Measurements from ENCODE around the gene C2CD3.

Gene C2CD3

DNA sequence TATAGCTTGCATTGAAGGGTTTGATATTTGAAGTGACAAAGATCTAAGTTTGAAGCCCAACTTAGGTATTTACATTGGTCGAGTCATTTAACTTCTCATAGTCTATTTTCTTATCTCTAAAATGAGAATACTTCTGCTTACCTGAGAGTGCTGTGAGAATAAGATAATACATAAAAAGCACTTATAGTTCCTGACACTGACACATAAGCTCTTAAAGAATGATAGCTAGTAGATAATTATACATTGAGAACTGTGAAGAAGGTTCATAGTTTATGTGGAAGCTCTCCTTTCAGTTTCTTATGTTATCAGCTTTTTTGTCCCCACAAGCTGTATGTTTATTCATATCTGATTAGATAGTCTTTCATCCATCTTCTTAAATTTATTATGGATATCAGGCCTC, 5.1 kb upstream of the C2CD3 start:
- H3K36me3 ChIP-seq = no peaks in the 10 kb centered on the region
- no peaks in the 10 kb centered on the region for H3K27me3 ChIP-seq
- intact Hi-C loops (cut with DNase I; ENCODE audit: low total_unique reads) = loop anchor here (10.0 kb wide), 1 partner anchor 211 kb away; no protein-coding TSS in a partner anchor
- TF ChIP-seq, protein P1, sequence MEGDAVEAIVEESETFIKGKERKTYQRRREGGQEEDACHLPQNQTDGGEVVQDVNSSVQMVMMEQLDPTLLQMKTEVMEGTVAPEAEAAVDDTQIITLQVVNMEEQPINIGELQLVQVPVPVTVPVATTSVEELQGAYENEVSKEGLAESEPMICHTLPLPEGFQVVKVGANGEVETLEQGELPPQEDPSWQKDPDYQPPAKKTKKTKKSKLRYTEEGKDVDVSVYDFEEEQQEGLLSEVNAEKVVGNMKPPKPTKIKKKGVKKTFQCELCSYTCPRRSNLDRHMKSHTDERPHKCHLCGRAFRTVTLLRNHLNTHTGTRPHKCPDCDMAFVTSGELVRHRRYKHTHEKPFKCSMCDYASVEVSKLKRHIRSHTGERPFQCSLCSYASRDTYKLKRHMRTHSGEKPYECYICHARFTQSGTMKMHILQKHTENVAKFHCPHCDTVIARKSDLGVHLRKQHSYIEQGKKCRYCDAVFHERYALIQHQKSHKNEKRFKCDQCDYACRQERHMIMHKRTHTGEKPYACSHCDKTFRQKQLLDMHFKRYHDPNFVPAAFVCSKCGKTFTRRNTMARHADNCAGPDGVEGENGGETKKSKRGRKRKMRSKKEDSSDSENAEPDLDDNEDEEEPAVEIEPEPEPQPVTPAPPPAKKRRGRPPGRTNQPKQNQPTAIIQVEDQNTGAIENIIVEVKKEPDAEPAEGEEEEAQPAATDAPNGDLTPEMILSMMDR (IDR thresholded peaks at IDR 0.05) = no peak
- no peak for DNase-seq
- no peaks in the 10 kb centered on the region for H3K9me3 ChIP-seq
- H3K4me1 ChIP-seq = peaks cover 0 to 45% (median 9%) of the 10 kb centered on the region in 4 donors
- H3K4me3 ChIP-seq = no peak overlapping the region
- no peak overlapping the region for H3K27ac ChIP-seq

DNA sequence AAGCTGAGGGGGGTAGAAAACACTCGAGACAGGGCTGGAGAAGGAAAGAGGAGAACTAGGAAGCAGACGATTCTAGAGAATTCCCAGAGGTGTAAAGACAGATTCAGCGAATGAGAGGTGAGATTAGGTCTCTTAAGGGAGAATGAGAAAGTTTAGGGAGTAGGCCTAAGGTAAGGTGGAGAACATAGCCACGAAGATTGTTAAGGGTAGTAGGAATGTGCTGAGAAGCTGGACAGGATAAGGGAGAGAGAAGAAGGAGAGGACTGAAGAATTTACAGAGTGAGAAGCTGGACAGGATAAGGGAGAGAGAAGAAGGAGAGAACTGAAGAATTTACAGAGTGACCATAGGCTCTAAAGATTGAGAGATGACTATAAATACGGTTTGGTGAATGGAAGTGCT, 1.2 kb upstream of the C2CD3 start:
- Histone ChIP-seq H3K36me3 (peaks cover 0 to 10% (median 0%) of the 10 kb centered on the region in 3 donors), H3K9me3 (no peaks in the 10 kb centered on the region), H3K27ac (peak overlapping the region; percentile 90 to 96), H3K4me3 (peak overlapping the region; percentile 85 to 91), H3K4me1 (peaks cover 0 to 43% (median 16%) of the 10 kb centered on the region in 4 donors), H3K27me3 (no peaks in the 10 kb centered on the region)
- DNase-seq = no peak
- TF ChIP-seq, protein P1 (IDR thresholded peaks at IDR 0.05) = no peak
- intact Hi-C loops (cut with DNase I; ENCODE audit: low total_unique reads) = loop anchor here (10.0 kb wide), 1 partner anchor 207 kb away; no protein-coding TSS in a partner anchor

DNA sequence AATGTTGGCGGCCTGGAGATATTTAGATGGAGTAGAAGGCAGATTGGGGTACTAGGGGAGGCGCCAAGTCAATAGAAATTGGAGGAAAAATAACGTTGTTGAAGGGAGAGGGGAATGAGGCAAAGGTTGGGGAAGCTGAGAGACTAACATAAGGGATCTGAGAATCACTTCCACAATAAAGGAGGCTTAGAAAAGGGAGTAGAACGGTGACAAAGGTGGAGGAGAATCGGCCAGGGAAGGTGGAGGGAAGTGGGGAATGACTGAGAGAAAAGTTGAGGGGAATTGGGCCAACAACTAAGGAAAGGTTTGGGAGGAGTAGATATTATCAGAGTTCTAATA, 797 bp upstream of the C2CD3 start:
- TF ChIP-seq, protein P1 (IDR thresholded peaks at IDR 0.05) = no peak
- peaks cover 0 to 43% (median 16%) of the 10 kb centered on the region in 4 donors for H3K4me1 ChIP-seq
- H3K9me3 ChIP-seq = no peaks in the 10 kb centered on the region
- H3K27me3 ChIP-seq = no peaks in the 10 kb centered on the region
- no peak for DNase-seq
- H3K4me3 ChIP-seq = peak overlapping the region; percentile 85 to 91
- peaks cover 0 to 14% (median 0%) of the 10 kb centered on the region in 3 donors for H3K36me3 ChIP-seq
- H3K27ac ChIP-seq = peak overlapping the region; percentile 90 to 96
- intact Hi-C loops (cut with DNase I; ENCODE audit: low total_unique reads) = loop anchor here (10.0 kb wide), 1 partner anchor 207 kb away; no protein-coding TSS in a partner anchor

DNA sequence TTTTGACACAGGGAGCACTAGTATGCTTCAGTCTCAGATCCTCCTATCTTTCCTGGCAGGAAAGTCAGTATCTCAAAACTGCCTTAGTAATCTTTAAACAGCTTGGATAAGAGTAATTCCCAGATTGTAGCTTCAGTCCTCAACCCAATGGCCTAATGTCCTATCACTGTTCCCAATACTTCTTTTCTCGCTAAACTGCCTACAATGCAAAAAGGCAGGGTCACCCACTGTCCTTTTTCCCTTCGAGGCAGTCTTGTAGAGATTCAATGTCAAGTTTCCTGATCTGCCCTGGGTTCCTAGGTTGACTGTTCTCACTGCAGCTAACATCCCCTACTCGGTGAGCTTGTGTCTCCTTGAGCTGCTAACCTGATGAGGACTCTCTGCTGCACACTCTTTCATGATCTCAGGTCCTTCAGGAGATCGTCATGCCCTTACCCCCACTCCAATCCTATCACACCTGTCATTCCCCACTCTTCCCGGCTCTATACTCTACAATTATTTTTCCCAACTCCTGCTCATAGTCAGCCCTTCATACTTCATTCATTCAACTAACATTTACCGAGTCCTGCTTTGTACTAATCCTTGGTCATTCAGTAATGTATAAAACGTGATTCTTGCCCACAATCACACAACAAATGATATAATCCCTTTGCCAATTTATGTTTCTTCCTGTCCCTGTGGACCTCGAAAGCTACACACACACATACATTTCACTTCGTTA, 904 bp downstream of the C2CD3 start:
- Histone ChIP-seq H3K36me3 (peaks cover 2 to 29% (median 4%) of the 10 kb centered on the region in 3 donors), H3K4me1 (peaks cover 0 to 43% (median 16%) of the 10 kb centered on the region in 4 donors), H3K27ac (peak overlapping the region; percentile 90 to 96), H3K27me3 (no peaks in the 10 kb centered on the region), H3K9me3 (no peaks in the 10 kb centered on the region), H3K4me3 (peak overlapping the region; percentile 85 to 91)
- intact Hi-C loops (cut with DNase I; ENCODE audit: low total_unique reads) = loop anchor here (10.0 kb wide), 1 partner anchor 205 kb away; no protein-coding TSS in a partner anchor
- TF ChIP-seq, protein P1 (IDR thresholded peaks at IDR 0.05) = no peak
- DNase-seq = no peak

DNA sequence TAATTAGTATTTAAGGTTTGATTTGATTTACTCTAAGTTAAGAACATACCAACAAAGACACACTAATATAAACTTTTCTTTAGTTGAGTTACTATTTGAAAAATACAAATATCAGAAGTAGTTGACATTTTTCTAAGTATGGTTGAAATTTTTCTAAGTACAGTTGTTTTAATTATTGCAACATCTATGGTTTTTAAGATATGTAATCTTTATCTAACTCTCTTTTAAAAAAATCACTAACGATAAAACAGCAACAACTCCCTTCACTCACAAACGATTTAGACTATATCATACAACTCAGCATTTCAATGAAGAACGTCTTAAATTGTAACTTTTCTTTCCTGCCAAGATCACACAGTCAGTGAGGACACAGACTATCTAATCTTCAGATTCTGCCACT, 2.0 kb downstream of the C2CD3 start:
- DNase-seq = no peak
- H3K4me1 ChIP-seq = peaks cover 0 to 34% (median 15%) of the 10 kb centered on the region in 4 donors
- no peak overlapping the region for H3K4me3 ChIP-seq
- intact Hi-C loops (cut with DNase I; ENCODE audit: low total_unique reads) = no loop called here
- no peaks in the 10 kb centered on the region for H3K27me3 ChIP-seq
- TF ChIP-seq, protein P1 (IDR thresholded peaks at IDR 0.05) = no peak
- H3K27ac ChIP-seq = no peak overlapping the region
- H3K9me3 ChIP-seq = no peaks in the 10 kb centered on the region
- peaks cover 8 to 39% (median 12%) of the 10 kb centered on the region in 3 donors for H3K36me3 ChIP-seq
